Sigmoid colon (tissue), 4 donors: ENCODE measurements around the gene GPRIN1.

ENCODE experiments used
- POLR2AphosphoS5 ChIP-seq, 4 donors: sonication (generic); formaldehyde crosslinking; IDR thresholded peaks; one replicate each; pipeline ENCODE4 v1.6.1; 2017; ENCODE audit warnings: antibody characterized with exemption in 4 of 4
- TF ChIP-seq, protein P1 (sequence below), 4 experiments: fragments of 450-650 bp in 3 of 4; fragments of 200-600 bp in 1 of 4; IDR thresholded peaks; one replicate each; pipeline ENCODE4 v1.5.1; 2016 to 2019; ENCODE audit warnings: antibody characterized with exemption in 4 of 4, mild to moderate bottlenecking in 3 of 4, moderate library complexity in 2 of 4

DNA sequence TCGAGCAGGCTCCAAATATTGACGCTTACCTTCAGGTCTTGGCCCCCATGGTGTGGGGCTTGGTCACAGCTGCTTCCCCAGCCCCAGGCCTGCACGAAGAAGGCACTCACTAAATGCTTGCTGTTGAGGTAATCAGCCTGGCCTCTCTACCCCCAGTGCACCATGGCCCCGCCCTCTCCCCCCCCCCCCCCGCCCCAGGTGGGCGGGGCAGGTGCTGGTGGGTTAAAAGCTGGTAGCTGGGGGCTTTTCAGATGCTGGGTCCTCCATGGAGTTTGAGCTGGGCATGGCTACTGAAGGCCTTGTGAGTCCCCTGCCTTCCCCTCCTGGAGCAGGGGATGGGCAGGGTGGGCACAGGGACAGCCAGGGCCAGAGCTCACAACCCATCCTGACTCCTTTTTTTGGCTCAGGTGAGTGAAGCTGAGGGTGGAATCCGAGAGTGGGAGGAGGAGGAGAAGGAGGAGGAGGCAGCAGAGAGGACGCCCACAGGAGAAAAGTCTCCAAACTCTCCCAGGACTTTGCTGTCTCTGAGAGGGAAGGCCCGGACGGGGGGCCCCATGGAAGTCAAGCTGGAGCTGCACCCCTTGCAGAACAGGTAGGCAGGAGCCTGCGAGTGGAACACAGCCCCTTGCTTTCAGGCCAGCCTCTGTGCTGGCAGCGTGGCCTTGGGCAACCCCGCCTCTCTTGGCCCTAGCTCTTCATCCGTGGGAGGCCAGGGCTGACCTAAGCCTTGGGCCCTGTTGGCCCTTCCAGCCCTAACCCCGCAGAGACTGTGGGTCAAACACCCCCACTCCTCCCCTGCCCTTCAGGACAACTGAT, 32.9 kb upstream of the GPRIN1 start:
- no peak for TF ChIP-seq POLR2AphosphoS5 (IDR thresholded peaks at IDR 0.05)
- TF ChIP-seq, protein P1, sequence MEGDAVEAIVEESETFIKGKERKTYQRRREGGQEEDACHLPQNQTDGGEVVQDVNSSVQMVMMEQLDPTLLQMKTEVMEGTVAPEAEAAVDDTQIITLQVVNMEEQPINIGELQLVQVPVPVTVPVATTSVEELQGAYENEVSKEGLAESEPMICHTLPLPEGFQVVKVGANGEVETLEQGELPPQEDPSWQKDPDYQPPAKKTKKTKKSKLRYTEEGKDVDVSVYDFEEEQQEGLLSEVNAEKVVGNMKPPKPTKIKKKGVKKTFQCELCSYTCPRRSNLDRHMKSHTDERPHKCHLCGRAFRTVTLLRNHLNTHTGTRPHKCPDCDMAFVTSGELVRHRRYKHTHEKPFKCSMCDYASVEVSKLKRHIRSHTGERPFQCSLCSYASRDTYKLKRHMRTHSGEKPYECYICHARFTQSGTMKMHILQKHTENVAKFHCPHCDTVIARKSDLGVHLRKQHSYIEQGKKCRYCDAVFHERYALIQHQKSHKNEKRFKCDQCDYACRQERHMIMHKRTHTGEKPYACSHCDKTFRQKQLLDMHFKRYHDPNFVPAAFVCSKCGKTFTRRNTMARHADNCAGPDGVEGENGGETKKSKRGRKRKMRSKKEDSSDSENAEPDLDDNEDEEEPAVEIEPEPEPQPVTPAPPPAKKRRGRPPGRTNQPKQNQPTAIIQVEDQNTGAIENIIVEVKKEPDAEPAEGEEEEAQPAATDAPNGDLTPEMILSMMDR (IDR thresholded peaks at IDR 0.05), result no peak
